Stomach (tissue), 4 donors: Measurements from ENCODE around the gene FURIN.

Source experiments
- CTCF ChIP-seq, 7 experiments: fragments of 450-650 bp in 4 of 7; fragments of 200-600 bp in 3 of 7; sonication (generic) in 3 of 7; IDR thresholded peaks; one replicate each; pipeline ENCODE4 v1.5.1; 2016 to 2019; ENCODE audit warnings: antibody characterized with exemption in 7 of 7, control low read depth in 2 of 7, mild to moderate bottlenecking in 1 of 7
- EP300 ChIP-seq: sonication (generic); formaldehyde crosslinking; IDR thresholded peaks from one replicate; pipeline ENCODE4 v1.6.1; 2017; ENCODE audit warnings: antibody characterized with exemption
- POLR2A ChIP-seq, 4 donors: fragments of 450-650 bp; IDR thresholded peaks; one replicate each; pipeline ENCODE4 v1.6.1; 2016; ENCODE audit warnings: antibody characterized with exemption in 4 of 4, control low read depth in 2 of 4, mild to moderate bottlenecking in 1 of 4, moderate library complexity in 1 of 4
- POLR2AphosphoS5 ChIP-seq, 3 donors: sonication (generic); formaldehyde crosslinking; IDR thresholded peaks; one replicate each; pipeline ENCODE4 v1.6.1; 2016; ENCODE audit warnings: antibody characterized with exemption in 3 of 3

GRCh38 chr15:90840954-90841353 is 27.4 kb upstream of the FURIN start:
- TF ChIP-seq POLR2AphosphoS5 (IDR thresholded peaks at IDR 0.05) (no peak), CTCF (IDR thresholded peaks at IDR 0.05) (no peak), POLR2A (IDR thresholded peaks at IDR 0.05) (no peak), EP300 (no peak)
